Mesothelial cell of epicardium (in vitro differentiated cells): ENCODE data around the gene ZNF436. TPM values are rescaled to one million over a fixed set of nuclear protein-coding genes. Genes with fewer than 3 reads are reported as not detected.
A peak's percentile ranks its signal among the peaks of the same experiment; 100 is the strongest.

Experiments used
- DNase-seq, 2 experiments: peaks; one replicate each; pipeline ENCODE4 v3.0.0; 2021; ENCODE audit warnings: low spot score in 2 of 2; ENCODE audit not compliant: unreplicated experiment in 2 of 2
- H3K27ac Mint-ChIP-seq: 2 replicates; pipeline ENCODE4 v1.8.0; 2021; ENCODE audit warnings: mixed read lengths
- H3K27me3 Mint-ChIP-seq: 2 replicates; pipeline ENCODE4 v1.8.0; 2021; ENCODE audit warnings: low read depth, mixed read lengths
- H3K36me3 Mint-ChIP-seq: 2 replicates; pipeline ENCODE4 v1.8.0; 2021; ENCODE audit warnings: mixed read lengths
- H3K4me1 Mint-ChIP-seq: 2 replicates; pipeline ENCODE4 v1.8.0; 2021; ENCODE audit warnings: mixed read lengths
- H3K4me3 Mint-ChIP-seq: 2 replicates; pipeline ENCODE4 v1.8.0; 2021; ENCODE audit warnings: mild to moderate bottlenecking, moderate library complexity, mixed read lengths
- H3K9me3 Mint-ChIP-seq: 2 replicates; pipeline ENCODE4 v1.8.0; 2021; ENCODE audit warnings: mixed read lengths
- total RNA-seq: library from RNA; stranded (reverse); gene quantifications from 3 replicates; pipeline ENCODE4 v1.2.1, GENCODE V29; 2021
- TF ChIP-seq, protein P1 (sequence below): fragments of 200-600 bp; sonication (generic); IDR thresholded peaks from one replicate; pipeline ENCODE4 v1.5.0; 2021; ENCODE audit warnings: antibody characterized with exemption; ENCODE audit not compliant: unreplicated experiment

The ZNF436 gene
- total RNA-seq, 1 donor from 2014 or later, result 33.7 TPM

DNA sequence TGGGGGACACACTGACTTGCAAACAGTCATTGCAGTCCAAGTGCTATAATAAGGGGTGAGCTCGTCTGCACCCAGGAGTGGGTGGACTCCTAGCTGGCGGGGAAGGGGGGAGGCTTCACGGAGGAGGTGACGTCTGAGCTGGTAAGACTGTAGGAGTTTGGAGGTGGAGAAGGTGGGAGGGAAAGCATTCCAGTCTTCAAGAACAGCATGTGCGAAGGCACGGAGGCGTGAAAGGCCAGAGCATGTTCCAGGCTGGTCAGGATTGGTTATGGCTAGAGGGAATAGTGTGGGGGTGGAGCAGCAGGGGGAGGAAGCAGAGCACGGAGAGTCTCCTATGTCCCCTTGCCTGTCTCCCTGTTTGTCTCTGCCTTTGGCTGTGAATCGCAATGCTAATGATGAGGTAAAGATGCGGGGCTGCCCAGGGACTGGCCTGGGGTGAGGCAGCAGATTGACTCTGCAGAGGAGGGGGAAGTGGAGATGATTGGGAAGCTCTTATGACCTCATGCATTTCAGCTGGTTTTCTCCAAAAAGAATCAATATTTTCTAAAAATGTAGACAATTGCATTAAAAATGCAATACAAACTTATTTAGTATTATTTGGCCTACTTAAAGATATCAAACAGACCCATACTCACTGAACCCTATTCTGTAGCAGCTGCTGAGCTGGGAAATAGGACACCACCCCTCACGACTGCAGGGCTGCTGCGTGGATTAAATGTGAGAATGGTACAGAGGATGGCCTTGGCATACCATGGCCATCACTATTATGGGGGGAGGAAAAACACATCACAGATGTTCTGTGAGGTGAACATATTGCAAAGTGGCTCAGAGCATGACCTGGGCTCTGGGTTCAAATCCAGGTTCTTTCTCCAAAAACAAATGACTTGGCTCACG lies 2.6 kb upstream of the ZNF436 start:
- Mint-ChIP-seq H3K4me1 (peaks cover 44% of the 10 kb centered on the region), H3K27ac (peak overlapping the region; percentile 100), H3K4me3 (no peak overlapping the region), H3K27me3 (no peaks in the 10 kb centered on the region), H3K36me3 (peaks cover 9% of the 10 kb centered on the region), H3K9me3 (no peaks in the 10 kb centered on the region)
- TF ChIP-seq, protein P1, sequence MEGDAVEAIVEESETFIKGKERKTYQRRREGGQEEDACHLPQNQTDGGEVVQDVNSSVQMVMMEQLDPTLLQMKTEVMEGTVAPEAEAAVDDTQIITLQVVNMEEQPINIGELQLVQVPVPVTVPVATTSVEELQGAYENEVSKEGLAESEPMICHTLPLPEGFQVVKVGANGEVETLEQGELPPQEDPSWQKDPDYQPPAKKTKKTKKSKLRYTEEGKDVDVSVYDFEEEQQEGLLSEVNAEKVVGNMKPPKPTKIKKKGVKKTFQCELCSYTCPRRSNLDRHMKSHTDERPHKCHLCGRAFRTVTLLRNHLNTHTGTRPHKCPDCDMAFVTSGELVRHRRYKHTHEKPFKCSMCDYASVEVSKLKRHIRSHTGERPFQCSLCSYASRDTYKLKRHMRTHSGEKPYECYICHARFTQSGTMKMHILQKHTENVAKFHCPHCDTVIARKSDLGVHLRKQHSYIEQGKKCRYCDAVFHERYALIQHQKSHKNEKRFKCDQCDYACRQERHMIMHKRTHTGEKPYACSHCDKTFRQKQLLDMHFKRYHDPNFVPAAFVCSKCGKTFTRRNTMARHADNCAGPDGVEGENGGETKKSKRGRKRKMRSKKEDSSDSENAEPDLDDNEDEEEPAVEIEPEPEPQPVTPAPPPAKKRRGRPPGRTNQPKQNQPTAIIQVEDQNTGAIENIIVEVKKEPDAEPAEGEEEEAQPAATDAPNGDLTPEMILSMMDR, result no peak
- no peak for DNase-seq

DNA sequence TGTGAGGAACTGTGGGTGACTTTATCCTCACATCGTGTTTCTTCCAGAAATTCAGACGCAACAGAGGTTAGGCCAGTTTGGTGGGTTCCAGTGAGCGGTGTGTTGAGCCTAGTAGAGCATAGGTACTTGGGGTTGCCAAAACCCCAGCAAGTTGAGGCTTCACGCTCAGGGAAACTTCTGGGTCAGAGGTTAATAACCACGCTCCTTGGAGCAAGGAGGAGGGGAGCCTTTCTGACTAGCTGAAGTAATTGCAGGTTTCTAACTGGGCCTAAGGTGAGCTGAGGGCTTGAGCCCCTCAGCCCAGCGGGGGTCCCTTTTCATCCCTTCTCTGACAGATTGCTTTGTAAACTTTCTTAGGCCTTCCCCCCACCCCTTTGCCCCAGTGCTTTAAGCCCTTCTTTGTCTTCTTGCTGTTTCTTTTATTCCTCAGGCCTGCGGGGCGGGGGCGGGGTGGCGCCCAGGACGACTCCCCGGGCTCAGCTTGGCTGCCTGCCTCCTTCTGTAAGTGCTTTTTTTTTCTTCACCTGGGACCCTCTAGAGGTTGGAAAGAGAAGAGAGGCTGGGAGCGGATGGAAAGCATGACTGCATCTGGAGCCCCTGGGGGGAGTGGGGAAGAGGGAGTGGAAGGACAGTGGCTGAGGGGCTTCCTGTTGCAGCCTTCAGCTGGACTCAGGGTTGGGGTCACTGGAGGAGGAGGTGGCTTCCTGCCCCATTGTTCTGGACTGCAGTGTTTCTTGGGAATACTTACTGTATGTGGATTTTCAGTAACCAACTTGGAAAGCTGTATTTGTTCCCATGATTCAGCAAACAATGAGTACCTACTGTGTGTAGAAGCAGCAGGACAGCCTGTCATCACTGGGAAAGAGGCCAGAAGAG lies 1.3 kb upstream of the ZNF436 start:
- DNase-seq, result no peak
- Mint-ChIP-seq H3K27ac (peak overlapping the region; percentile 100), H3K36me3 (peaks cover 22% of the 10 kb centered on the region), H3K4me1 (peaks cover 51% of the 10 kb centered on the region), H3K27me3 (no peaks in the 10 kb centered on the region), H3K9me3 (peaks cover 6% of the 10 kb centered on the region), H3K4me3 (peak overlapping the region; percentile 99)
- TF ChIP-seq, protein P1, result no peak

DNA sequence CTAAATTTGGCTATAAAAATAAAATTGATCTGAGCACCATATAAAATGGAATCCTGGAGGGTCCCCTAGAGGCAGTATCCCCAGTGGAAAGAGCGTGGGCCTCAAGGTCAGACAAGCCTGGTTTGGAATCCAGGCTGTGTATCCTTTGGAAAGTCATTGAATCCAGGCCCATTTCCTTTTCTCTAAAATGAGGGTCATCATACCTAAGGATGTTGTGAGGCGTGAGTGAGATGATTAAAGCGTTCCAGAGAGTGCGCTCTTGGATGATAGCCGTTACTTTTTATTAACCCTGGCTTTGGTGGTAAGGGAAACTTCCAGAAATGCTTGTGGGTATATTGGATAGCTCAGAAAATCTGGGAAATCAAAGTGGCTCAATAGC lies 683 bp upstream of the ZNF436 start:
- Mint-ChIP-seq H3K27ac (peak overlapping the region; percentile 100), H3K4me3 (peak overlapping the region; percentile 99), H3K27me3 (no peaks in the 10 kb centered on the region), H3K9me3 (peaks cover 7% of the 10 kb centered on the region), H3K36me3 (peaks cover 26% of the 10 kb centered on the region), H3K4me1 (peaks cover 51% of the 10 kb centered on the region)
- TF ChIP-seq, protein P1, result no peak
- no peak for DNase-seq

DNA sequence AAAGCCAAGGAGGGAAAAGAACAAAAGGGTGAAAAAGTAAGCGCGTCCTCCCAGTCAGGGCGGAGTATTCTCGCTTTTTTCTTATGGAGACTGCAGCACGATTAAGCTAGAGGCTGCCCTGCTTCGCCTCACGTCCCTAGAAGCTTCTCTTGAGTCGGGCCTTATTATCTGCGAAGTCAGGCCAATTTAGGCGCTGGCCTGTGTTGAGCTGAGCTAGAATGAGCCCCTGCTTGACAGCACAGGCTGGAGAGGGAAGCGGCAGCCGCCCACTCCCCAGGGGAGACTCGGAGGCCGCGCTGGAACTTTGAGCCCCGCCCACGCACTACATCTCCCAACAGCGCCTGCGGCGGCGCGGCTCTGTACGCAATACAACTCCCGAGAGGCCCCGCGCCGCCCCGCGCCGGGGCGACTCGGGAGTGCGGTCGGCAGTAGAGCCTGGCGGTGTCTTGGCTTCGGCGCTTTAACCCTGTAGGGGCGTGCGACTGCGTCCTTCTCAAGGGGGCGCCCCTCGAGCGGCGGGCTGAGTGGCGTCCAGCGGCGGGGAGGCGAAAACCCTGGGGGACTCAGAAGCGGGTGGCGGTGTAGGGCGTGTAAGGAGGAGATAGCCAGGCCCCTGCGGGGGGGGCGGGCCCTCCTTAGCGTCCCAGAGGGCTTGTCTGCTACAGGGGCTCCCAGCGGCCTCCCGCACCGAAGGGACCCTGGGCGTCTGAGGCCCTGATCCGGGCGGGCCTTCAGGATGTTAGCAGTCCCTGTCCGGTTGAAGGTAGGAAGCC lies 888 bp downstream of the ZNF436 start:
- peaks cover 11% of the 10 kb centered on the region for H3K9me3 Mint-ChIP-seq
- peak overlapping the region; percentile 99 for H3K4me3 Mint-ChIP-seq
- peak overlapping the region; percentile 100 for H3K27ac Mint-ChIP-seq
- peaks cover 51% of the 10 kb centered on the region for H3K4me1 Mint-ChIP-seq
- TF ChIP-seq, protein P1, result no peak
- no peaks in the 10 kb centered on the region for H3K27me3 Mint-ChIP-seq
- peaks cover 36% of the 10 kb centered on the region for H3K36me3 Mint-ChIP-seq
- DNase-seq, result peak; percentile 84 to 91

DNA sequence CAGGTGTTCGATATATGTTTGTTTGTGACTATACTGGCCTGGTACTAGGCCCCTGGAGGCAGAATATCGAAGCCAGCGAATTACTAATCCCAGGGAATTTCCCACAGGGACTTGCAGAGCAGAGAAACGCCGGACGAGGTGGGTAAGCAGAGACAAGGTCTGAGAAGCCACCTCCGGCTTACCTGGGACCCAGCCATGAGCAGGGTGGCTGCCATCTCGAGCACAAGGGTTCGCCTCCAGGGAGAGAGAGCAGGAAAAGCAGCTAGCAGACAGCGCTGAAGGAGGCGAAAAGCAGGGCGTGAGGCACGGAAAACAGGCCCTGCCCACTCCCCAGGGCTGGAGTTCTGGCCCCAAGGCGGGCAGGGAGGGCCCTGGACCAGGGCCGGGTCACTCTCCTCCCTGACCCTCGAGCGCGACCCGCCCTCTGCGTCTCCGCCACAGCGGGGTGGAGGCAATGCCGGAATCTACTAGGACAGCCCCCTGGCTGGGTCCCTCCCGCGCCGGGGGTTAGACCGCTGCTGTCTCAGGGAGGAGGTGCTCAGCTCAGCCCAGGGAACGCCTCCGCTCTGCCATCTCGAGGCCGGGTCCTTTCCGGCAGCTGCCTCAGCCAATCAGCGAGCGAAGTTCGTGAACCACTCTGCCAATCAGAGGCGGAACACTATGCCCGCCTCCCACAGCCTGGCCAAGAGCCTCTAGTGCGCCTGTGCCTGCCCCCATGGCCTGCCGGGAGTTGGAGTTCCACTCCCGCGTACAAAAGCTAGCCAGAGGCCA lies 1.7 kb downstream of the ZNF436 start:
- H3K27ac Mint-ChIP-seq, result peak overlapping the region; percentile 100
- H3K27me3 Mint-ChIP-seq, result no peaks in the 10 kb centered on the region
- H3K36me3 Mint-ChIP-seq, result peaks cover 43% of the 10 kb centered on the region
- peak overlapping the region; percentile 99 for H3K4me3 Mint-ChIP-seq
- H3K4me1 Mint-ChIP-seq, result peaks cover 47% of the 10 kb centered on the region
- DNase-seq, result peak; percentile 96 to 97
- peaks cover 16% of the 10 kb centered on the region for H3K9me3 Mint-ChIP-seq
- TF ChIP-seq, protein P1, result no peak
